Medulla oblongata (tissue), 1 donor: ENCODE data around the gene ARHGAP4.

Experiments
- DNase-seq: peaks from one replicate; pipeline ENCODE4 v3.0.0-alpha.2; 2015; ENCODE audit errors: extremely low spot score

The ARHGAP4 gene

DNA sequence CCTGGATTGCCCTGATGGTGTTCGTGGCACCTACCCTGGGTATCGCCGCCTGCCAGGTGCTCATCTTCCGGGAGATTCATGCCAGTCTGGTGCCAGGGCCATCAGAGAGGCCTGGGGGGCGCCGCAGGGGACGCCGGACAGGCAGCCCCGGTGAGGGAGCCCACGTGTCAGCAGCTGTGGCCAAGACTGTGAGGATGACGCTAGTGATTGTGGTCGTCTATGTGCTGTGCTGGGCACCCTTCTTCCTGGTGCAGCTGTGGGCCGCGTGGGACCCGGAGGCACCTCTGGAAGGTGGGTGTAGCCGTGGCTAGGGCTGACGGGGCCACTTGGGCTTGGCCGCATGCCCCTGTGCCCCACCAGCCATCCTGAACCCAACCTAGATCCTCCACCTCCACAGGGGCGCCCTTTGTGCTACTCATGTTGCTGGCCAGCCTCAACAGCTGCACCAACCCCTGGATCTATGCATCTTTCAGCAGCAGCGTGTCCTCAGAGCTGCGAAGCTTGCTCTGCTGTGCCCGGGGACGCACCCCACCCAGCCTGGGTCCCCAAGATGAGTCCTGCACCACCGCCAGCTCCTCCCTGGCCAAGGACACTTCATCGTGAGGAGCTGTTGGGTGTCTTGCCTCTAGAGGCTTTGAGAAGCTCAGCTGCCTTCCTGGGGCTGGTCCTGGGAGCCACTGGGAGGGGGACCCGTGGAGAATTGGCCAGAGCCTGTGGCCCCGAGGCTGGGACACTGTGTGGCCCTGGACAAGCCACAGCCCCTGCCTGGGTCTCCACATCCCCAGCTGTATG, 19.7 kb downstream of the ARHGAP4 start:
- DNase-seq, result no peak

DNA sequence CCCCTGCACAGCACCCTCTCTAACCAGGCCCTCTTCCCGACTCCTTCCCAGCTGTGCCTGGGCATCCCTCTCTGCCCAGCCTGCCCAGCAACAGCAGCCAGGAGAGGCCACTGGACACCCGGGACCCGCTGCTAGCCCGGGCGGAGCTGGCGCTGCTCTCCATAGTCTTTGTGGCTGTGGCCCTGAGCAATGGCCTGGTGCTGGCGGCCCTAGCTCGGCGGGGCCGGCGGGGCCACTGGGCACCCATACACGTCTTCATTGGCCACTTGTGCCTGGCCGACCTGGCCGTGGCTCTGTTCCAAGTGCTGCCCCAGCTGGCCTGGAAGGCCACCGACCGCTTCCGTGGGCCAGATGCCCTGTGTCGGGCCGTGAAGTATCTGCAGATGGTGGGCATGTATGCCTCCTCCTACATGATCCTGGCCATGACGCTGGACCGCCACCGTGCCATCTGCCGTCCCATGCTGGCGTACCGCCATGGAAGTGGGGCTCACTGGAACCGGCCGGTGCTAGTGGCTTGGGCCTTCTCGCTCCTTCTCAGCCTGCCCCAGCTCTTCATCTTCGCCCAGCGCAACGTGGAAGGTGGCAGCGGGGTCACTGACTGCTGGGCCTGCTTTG, 20.5 kb downstream of the ARHGAP4 start:
- DNase-seq, result no peak

DNA sequence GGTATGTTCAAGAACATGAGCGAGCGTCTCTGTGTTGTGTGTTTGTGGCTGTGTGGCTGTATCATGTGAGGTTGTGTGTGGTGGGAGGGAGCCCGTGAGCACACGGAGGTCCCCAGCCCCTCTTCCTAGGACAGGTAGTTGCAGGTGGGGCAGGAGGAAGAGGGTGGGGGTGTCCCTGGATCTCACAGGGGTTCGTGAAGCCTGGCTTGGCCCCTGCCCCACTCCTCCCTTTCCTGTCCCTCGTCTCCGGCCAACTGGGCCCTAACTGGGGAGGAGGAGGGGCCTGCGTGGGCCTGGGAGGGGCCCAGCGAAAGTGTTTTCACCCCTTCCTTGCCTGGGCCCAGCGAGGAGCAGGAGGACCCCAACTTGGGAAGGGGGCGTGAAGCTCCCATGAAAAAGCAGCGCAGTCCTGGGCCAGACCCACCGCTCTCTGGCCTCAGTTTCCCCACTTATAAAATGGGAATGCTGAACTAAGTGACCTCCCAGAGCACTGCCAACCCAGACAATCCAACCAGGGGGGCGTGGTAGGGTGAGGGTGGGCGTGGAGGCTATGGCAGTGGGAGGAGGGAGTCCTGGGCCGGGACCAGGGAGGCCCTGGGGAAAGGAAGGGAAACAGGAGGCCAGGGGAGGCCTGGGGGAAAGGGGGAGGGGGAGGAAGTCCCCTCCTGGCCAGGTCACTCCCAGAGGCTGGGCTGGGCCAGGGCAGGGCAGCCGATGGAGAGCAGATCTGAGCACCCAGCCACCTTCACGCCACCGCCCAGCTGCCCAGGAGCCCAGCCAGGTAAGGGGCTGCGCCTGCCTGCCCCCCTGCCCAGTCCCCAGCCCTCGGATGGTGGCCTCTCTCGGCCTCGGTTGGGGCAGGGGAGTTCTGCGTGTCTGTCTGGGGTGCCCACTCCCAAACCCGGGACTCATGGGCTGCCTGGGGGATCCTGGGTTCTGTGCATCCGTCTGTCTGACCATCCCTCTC, 21.8 kb downstream of the ARHGAP4 start, which contains the start of gene AVPR2:
Gene AVPR2 (plus strand): TSS at position 683 of the 967 bp plus-strand sequence. CDS start 473 bp downstream, outside the sequence.
- DNase-seq, result no peak

DNA sequence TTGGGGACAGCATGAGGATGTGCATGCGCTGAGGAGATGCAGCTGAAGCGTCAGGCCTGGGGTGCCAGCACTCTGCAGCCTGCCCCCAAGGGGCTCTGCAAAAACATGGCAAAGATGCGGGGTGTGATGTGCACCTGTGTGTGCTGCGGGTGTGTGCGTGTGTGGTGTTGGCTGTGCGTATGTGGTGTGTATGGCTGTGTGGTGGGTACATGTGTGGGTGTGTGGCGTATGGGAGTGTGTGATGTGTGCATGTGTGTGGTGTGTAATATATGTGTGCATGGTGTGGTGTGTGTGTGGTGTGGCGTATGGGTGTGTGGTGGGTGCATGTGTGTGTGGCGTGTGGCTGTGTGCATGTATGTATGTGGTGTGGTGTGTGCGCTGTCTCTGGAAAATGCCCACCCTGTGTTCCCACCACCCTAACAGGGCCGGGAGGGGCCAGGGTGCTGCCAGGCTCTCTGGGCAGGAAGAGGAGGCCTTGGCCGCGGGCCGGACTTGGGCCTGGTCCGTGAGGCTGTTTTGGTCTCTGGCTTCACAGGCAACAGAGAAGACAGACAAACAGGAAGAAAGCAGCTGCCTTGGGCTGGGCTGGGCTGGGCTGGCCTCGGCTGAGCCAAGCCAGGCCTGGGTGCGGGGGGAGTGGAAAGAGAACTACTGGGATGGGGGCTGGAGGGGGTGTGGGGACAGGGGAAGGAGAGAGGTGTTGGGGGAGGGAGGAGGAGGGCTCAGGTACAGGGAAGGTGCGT, 22.7 kb downstream of the ARHGAP4 start:
- DNase-seq, result no peak

DNA sequence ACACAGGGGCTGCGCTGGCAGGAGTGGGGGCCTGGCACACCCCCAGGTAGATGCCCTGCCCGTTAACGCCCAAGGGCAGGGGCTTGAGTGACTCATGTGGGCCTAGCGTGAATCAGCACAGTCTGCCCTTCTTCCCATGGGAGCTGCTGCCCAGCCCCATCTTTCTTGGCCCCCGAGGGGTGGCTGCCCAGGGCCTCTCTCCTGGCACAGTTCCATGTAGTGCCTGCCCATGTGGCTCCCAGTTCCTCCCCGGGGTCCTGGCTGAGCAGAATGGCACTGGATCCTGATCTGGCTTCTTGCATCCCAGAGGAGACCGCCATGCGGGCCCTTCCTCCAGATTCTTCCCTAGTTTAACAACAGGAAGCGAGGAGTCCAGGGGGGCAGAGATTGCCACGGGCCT, 23.7 kb downstream of the ARHGAP4 start:
- DNase-seq, result no peak

DNA sequence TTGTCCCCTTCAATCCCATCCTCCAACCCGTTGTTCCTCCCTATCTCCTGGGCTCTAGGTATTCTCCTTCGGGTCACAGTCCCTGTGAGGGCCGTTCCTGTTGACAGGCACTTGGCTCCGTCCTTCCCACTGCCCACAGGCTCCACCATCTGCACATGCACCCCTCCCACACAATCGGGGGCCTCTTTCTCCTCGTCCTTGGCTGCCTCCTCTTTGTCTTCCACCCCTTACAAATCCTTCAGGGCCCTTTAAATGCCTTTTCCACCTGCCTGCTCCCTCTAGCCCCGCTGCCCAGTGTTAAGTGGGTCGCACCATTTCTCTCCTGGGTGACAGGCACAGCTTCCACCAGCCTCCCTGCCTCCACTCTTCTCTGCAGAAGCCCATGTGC, 24.3 kb downstream of the ARHGAP4 start:
- no peak for DNase-seq

DNA sequence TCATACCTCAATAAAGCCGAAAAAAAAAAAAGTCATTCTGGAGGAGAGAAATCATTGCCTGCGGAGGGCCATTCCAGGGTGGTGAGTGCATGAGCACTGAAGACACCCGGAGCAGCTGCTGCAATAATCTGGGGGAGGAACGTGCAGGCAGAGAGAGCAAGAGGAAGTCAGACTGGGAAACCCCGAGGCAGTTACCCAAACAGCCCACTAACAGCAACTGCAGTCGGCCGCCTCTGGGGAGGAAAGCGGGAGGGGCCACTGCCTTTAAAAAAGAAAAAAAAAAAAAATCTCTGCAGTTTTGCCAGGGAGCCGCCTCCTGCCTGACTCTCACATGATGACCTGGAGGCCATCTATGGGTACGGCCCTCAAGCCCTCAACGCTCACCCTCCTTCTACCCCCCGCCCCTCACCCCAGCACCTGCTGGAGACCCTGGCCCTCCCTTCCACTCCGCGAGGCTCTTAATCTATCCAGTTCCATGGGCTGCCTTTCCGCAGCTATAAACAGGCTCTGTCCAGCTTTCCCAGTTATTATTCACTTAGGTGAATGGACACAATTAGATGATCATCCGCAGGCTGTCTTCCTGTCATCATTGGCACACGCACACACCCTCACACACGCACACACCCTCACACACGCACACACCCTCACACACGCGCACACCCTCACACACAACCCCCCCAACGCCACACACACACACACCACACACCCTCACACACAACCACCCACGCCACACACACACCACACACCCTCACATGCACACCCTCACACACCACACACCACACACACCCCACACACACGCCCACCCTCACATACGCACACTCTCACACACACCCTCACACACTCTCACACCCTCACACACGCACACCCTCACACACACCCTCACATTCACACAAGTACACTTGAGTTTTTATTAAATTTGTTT, 25.0 kb downstream of the ARHGAP4 start:
- peak; percentile 30 for DNase-seq

DNA sequence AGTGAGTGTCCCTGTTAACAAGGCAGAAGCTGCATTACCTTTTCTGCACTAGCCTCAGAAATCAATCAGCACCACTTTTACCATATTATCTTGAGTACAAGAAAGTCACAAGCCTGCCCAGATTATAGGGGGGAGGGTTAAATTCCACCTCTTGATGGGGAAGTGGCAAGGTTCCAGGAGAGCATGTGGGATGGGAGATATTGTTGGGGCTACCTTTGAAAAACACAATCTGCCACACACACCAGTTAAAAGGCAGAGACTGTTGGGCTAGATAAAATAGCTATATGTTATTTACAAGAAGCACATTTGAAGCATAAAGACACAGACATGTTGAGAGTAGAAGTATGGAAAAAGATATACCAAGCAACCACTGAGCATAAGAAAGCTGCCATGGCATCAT, 28.2 kb downstream of the ARHGAP4 start:
- no peak for DNase-seq

DNA sequence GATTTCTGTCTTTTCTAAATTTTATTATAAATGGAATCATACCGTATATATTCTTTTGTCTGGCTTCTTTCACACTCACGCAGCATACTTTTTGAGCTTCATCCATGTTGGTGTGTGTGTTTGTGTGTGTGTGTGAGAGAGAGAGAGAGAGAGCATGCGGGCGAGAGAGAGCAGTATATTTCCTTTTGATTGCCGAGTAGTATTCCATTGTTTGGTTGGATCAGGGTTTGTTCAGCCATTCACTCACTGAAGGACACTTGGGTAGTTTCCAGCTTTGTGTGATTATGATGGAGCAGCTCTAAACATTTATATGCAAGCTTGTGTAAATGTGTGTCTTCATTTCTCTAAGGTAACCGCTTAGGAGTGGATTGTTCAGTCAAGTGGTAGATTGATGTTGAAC, 36.9 kb downstream of the ARHGAP4 start:
- DNase-seq, result no peak

DNA sequence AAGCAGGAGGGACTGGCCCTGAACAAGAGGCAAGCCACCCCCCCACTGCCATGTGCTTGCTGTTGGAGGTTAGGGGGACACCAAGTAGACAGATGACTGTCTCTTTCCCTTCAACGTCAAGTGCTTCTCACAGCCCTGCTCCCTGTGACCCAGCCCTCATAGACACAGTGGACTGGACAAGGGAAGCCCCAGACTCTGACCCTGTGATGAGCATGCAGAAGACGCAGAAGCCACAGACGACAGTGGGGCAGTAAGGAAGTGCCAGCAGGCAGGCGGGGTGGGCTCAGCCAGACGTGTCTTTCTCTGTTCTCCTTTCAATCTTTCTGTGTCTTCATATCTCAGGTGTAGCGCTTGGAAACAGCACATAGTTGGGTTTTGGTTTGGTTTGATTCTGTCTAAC, 37.7 kb downstream of the ARHGAP4 start:
- DNase-seq, result no peak

DNA sequence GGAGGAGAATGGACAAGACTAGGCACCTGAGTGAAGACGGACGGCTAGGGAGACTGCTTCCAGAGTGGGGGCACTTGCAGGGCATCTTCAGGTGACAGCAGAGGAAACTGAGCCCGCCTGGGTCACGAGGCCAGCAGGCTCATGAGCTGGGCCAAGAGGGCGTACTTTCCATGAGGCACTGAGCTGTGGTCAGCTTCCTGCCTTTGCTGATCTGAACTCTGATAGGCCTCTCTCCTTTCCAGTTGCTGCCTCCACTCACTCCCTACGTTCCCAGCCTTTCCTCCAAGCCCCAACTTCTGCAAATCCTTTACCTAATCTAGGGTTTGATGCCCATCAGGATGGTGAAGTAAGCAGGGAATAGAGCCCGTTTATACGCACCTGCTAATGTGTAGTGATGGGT, 38.7 kb downstream of the ARHGAP4 start:
- no peak for DNase-seq

DNA sequence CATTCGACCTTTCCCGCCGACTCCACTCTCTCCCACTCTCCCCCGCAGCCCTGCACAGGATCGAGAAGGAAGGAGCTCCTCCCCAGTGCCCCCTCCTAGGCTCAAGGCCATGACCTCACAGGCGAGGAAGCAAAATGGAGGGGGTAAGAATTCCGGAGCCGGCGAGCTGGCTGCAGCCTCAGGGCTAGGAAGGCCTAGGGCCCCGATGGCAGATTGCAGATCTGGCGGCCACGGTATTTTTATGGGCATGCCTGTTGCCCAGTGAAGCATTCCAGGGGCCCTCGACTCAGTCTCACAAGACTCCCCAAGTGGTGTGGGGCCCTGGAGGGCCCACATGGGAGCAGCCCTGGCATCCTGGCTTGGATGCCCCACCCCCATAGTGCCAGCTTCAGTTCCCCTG, 39.1 kb downstream of the ARHGAP4 start:
- no peak for DNase-seq

DNA sequence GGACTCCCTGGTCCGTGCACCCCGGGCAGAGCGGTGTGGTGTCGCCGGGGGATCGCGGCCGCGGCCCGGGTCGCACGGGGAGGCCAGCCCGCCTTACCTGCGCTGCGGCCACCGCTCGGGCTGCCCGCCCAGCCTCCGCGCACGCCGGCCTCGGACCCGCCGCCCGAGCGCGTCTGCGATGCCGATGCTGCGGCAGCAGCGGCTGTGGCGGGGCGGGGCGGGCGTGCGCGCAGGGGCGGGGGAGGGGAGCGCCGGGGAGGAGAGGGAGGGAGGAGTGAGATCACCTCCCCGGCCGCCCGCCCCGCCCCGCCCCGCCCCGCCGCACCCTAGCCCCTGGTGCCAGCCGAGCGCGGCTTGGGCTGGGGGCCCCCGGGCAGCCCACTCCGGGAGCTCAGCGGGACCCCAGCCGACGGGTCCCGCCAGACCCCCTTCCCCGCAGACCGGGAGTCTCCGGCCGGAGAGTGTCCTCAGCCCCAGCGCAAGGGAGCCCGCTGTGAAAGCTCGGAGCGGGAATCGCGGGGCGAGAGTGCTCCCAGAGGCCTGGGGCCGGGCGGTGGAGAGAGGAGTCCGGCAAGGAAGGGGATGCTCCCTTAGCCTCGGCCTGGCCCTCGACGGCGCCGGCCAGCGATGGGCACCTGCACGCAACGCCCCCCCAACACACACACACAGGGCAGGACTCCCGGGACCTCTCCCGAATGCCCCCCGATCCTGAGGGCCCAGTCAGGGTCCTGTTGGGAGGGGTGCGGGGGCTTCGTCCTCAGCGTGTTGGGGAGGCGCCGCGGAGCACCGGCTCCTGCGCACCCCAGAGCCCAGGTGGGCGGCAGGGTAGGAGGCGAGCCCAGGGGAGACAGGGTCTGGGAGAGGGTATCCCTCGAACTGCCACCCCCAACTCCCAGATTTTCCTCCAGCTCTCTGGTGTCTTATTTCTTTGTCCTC, 39.8 kb downstream of the ARHGAP4 start, which contains the start of gene L1CAM:
Gene L1CAM (minus strand): TSS at position 206 of the 936 bp plus-strand sequence. CDS start 10,337 bp downstream, outside the sequence.
- DNase-seq, result no peak

DNA sequence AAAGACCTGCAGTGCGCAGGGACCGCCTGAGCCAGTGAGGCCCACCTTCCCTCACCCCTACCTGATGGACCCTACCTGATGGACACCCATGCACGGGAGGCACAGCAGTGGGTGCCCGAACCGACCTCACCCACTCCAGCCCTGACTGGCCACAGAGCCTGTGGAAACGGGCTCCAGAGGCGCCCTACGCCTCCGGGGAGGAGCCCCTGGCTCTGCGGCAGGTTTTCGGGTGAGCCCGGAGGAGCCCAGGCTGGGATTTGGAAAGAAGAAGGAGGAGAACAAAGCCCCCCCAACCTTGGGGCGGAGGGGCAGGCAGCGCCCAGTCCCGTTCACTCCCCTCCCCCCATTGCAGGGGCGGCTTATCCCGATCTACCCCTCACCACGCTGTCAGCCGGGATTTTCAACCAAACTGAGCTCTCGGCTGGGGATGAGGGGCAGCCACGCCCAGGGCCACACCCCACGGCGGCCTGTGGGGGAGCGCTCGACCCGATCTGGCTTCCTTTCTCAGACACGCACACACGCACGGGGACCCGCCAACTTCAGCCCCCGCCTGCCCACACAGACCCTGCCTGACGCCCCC, 40.8 kb downstream of the ARHGAP4 start:
- no peak for DNase-seq

DNA sequence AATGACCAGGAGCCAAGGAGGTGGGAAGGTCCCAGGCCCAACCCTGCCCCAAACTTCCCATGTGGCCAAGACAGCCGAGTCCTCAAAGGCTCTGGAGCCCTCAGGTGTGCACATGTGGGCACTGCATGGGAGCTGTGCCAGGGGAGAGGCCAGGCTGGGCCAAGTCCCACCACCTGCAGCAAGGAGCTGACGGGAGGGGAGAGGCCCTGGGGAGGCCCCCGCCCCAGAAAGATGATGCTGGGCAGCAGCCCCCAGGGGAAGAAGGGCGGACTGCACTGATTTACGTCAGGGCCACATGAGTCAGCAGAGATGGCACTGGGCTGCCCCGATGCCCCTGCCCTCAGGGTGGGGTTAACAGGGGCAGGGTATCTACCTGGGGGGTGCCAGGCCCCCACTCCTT, 41.5 kb downstream of the ARHGAP4 start:
- no peak for DNase-seq

DNA sequence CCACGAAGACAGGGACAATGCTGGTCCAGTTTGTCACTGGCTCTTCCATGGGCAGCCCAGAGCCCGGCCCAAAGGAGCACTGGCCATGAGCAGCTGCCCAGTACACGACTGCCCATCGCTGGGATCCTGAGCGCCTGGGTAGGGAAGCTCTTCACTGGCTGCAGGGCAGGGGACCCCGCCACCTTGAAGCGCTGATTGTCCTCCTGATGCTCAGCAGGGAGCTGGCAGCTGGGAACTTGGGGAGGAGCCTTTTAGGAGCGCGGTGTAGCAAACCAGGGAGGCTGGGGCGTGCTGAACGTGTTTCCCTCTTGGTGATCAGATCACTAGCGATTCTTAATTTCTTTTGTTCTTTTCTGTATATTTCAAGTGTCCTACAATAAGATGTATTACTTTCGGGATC, 41.9 kb downstream of the ARHGAP4 start:
- no peak for DNase-seq

DNA sequence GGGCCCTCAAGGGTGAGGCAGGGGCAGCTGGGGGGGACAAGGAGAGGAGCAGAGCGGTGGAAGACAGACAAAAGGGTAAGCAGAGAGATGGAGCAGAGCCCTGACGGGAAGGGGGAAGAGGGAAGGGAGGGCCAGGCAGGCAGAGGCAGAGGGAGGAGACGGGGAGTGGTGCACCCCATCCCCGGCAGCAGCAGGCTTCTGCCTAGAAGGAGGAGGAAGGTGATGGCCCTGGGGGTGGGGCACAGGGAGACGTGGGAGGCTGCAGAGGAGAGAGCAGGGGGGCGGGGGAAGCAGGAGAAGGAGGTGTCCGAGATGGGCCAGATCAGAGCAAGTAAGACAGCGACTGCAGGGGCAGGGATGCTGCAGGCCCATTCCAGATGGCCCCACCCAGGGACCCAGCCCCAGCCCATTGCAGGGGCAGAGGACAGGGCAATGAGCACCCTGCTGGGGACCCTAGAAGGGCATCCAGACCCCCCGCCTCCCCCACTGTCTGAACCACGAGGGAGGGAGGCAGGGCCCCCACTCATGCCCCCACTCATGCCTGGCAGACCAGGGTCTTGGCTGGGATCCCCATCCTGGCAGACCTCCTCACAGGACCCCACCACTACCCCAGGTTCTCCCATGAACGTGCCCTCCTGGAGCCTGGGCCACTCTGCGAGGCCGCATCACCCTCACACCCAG, 42.8 kb downstream of the ARHGAP4 start:
- DNase-seq, result no peak

DNA sequence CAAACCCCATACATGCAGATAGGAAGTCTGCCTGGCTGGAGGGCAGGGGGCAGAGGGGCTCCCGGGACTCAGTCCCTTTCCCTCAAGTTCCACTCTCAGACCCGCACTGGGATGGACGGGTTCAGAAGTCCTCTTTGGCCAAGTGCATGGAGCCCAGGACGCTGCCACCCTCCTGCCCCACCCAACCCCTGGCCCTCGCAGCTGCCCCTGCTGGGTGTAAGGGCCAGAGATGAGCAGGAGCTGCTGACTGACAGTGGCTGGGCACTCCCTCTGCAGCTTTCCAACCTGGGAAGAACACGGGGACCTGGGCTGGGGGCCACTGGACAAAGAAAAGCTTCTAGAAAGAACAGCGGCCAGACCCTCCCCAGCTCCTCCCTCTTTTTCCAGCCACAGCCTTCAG, 43.5 kb downstream of the ARHGAP4 start:
- DNase-seq, result no peak
